Esophagus muscularis mucosa (tissue), 3 donors: Measurements from ENCODE around the gene UBA6.

Experiments used
- POLR2A ChIP-seq: fragments of 450-650 bp; IDR thresholded peaks from one replicate; pipeline ENCODE4 v1.6.1; 2017; ENCODE audit warnings: antibody characterized with exemption, moderate library complexity, mild to moderate bottlenecking, low read depth
- TF ChIP-seq, protein P1 (sequence below), 3 experiments: fragments of 200-600 bp in 2 of 3; fragments of 450-650 bp in 1 of 3; sonication (generic) in 2 of 3; IDR thresholded peaks; one replicate each; pipeline ENCODE4 v1.5.1; 2017 to 2019; ENCODE audit warnings: antibody characterized with exemption in 3 of 3, mild to moderate bottlenecking in 2 of 3, moderate library complexity in 1 of 3

DNA sequence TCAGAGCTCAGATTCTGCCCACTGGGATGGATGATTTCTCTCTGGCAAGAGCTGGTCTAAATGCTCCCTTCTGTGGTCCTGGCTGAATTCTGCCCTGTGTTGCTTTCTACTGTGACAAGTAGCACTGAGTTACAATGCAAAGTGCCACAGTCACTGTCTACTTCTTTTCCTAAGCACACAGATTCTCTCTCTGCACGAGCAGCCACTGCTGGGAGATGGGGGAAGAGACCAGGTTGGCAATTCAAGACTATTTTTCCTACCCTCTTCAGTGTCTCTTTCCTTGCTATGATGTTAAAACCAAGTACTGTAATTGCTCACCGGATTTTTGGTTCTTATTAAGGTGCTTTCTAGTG is 97.0 kb downstream of the UBA6 start:
- TF ChIP-seq, protein P1, sequence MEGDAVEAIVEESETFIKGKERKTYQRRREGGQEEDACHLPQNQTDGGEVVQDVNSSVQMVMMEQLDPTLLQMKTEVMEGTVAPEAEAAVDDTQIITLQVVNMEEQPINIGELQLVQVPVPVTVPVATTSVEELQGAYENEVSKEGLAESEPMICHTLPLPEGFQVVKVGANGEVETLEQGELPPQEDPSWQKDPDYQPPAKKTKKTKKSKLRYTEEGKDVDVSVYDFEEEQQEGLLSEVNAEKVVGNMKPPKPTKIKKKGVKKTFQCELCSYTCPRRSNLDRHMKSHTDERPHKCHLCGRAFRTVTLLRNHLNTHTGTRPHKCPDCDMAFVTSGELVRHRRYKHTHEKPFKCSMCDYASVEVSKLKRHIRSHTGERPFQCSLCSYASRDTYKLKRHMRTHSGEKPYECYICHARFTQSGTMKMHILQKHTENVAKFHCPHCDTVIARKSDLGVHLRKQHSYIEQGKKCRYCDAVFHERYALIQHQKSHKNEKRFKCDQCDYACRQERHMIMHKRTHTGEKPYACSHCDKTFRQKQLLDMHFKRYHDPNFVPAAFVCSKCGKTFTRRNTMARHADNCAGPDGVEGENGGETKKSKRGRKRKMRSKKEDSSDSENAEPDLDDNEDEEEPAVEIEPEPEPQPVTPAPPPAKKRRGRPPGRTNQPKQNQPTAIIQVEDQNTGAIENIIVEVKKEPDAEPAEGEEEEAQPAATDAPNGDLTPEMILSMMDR (IDR thresholded peaks at IDR 0.05) = no peak
- no peak for TF ChIP-seq POLR2A
